Ovary (tissue), 9 donors: ENCODE measurements around the gene YIPF3. TPM values are rescaled to one million over a fixed set of nuclear protein-coding genes. Genes with fewer than 3 reads are reported as not detected.
A peak's percentile ranks its signal among the peaks of the same experiment; 100 is the strongest.

Experiments
- DNase-seq, 5 donors: peaks; one replicate each; pipeline ENCODE4 v3.0.0-alpha.2; 2019 to 2020
- H3K27ac ChIP-seq, 2 donors: fragments of 200-600 bp; one replicate each; pipeline versions ENCODE4 v1.5.1 to v1.8.0; 2019 to 2022
- H3K27me3 ChIP-seq: fragments of 200-600 bp; one replicate; pipeline ENCODE4 v1.8.0; 2022
- H3K36me3 ChIP-seq: fragments of 200-600 bp; sonication (generic); one replicate; pipeline ENCODE4 v1.5.1; 2019
- H3K4me1 ChIP-seq: one replicate; pipeline ENCODE4 v1.8.1; 2013; ENCODE audit warnings: mild to moderate bottlenecking, moderate library complexity; ENCODE audit not compliant: insufficient read depth
- H3K4me3 ChIP-seq: fragments of 200-600 bp; sonication (generic); one replicate; pipeline ENCODE4 v1.5.1; 2017
- H3K9me3 ChIP-seq, 2 donors: fragments of 200-600 bp in 1 of 2; sonication (generic) in 1 of 2; one replicate each; pipeline versions ENCODE4 v1.5.1 to v1.8.1; 2013 to 2019; ENCODE audit warnings: mild to moderate bottlenecking in 1 of 2, moderate library complexity in 1 of 2
- EP300 ChIP-seq: sonication (generic); formaldehyde crosslinking; IDR thresholded peaks from one replicate; pipeline ENCODE4 v1.6.1; 2017; ENCODE audit warnings: antibody characterized with exemption
- POLR2A ChIP-seq: fragments of 450-650 bp; IDR thresholded peaks from one replicate; pipeline ENCODE4 v1.6.1; 2017; ENCODE audit warnings: antibody characterized with exemption, mild to moderate bottlenecking, moderate library complexity
- WGBS, 3 donors: extraction: QIAGEN DNeasy Blood & Tissue Kit in 1 of 3; methylation state at CpG; one replicate each; pipeline versions ENCODE4 v1.1.5 to v1.1.7; 2013 to 2017; 5-methylcytosine and 5-hydroxymethylcytosine counted together
- intact Hi-C, 4 donors: fragments of 100-400 bp; cut with DNase I; formaldehyde crosslinking; loops; one replicate each; pipeline versions ENCODE4 v1.11.0 to v1.15.1; 2022 to 2023
- polyA plus RNA-seq, 2 donors: library from polyadenylated mRNA; stranded (reverse); fragments of 200-250 nt in 1 of 2; fragments of 350-450 nt in 1 of 2; fragmentation: Illumina TruSeq in 1 of 2; extraction: RNeasy Lipid Tissue Mini Kit (QIAGEN cat#74804) in 1 of 2; gene quantifications; one replicate each; pipeline ENCODE4 v1.2.3, GENCODE V29; 2013 to 2014
- total RNA-seq, 7 donors: library from RNA; depleted of rRNA in 2 of 7; stranded (reverse); fragments of >200 nt in 2 of 7; fragmentation: NEBNext Ultra II Directional in 3 of 7; extraction: Animal tissue kit (Norgen Biotek cat#: 25700) in 3 of 7; gene quantifications; one replicate each; pipeline versions ENCODE4 v1.1.0 to v1.2.4, GENCODE V29; 2016 to 2023
- TF ChIP-seq, protein P1 (sequence below), 3 donors: fragments of 450-650 bp in 2 of 3; fragments of 200-600 bp in 1 of 3; IDR thresholded peaks; one replicate each; pipeline versions ENCODE4 v1.5.1 to v1.8.0; 2016 to 2022; ENCODE audit warnings: antibody characterized with exemption in 3 of 3, mild to moderate bottlenecking in 1 of 3
- donor health status: DM: no; HTN: no; CAD: no; lungs with moderate emphysema.
- donor health status: DM: no; HTN: no; CAD: no.
- donor health status: Bipolar disorder and iron deficiency.
- donor health status: DM: yes; HTN: yes; CAD: no.
- donor health status: DM: no; HTN: no; CAD: no.
- donor health status: DM: yes; HTN: yes; CAD: no.

YIPF3 gene
- total and polyA plus RNA-seq, 9 donors, result 47.0 to 143 (median 78.3) TPM

DNA sequence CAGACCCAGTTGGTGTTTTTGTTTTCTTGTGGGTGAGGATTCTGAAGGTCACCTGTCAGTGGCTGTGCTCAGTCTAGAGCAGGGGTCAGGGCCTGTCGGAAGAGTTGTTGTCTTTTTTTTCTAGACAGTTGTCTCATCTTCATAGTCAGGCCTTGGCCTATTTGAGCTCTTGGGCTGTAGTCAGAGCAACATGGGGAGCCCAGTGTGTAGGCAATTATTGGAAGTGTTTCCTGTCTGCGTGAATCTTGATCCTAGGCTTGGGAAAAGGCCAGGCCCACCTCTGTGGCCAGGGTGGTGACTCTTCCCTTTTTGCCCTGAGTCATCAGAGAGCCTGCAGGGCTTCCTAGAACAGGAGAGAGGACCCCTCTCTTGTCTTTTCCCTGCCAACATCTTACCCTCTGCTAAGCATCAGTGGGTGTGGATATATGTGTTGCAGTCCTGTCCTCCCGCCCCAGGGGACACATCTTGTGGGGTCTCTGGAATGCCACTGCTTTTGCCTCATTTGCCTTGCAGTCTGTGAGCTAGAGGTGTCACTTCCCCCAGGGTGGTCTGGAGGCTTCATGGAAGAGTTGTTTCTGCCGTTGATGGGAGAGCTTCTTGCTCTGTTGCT, 28.0 kb downstream of the YIPF3 start:
- no peaks in the 10 kb centered on the region for H3K9me3 ChIP-seq
- TF ChIP-seq EP300 (no peak), POLR2A (no peak)
- TF ChIP-seq, protein P1, sequence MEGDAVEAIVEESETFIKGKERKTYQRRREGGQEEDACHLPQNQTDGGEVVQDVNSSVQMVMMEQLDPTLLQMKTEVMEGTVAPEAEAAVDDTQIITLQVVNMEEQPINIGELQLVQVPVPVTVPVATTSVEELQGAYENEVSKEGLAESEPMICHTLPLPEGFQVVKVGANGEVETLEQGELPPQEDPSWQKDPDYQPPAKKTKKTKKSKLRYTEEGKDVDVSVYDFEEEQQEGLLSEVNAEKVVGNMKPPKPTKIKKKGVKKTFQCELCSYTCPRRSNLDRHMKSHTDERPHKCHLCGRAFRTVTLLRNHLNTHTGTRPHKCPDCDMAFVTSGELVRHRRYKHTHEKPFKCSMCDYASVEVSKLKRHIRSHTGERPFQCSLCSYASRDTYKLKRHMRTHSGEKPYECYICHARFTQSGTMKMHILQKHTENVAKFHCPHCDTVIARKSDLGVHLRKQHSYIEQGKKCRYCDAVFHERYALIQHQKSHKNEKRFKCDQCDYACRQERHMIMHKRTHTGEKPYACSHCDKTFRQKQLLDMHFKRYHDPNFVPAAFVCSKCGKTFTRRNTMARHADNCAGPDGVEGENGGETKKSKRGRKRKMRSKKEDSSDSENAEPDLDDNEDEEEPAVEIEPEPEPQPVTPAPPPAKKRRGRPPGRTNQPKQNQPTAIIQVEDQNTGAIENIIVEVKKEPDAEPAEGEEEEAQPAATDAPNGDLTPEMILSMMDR (IDR thresholded peaks at IDR 0.05), result no peak
- WGBS, 3 donors, result 31 to 53% (median 40%) methylated on average over 4 of the region's 4 CpGs
- no peak overlapping the region for H3K27ac ChIP-seq
- no peak overlapping the region for H3K4me3 ChIP-seq
- no peaks in the 10 kb centered on the region for H3K27me3 ChIP-seq
- H3K36me3 ChIP-seq, result no peaks in the 10 kb centered on the region
- peaks cover 16% of the 10 kb centered on the region for H3K4me1 ChIP-seq
- no peak for DNase-seq
- intact Hi-C loops, result no loop called here

DNA sequence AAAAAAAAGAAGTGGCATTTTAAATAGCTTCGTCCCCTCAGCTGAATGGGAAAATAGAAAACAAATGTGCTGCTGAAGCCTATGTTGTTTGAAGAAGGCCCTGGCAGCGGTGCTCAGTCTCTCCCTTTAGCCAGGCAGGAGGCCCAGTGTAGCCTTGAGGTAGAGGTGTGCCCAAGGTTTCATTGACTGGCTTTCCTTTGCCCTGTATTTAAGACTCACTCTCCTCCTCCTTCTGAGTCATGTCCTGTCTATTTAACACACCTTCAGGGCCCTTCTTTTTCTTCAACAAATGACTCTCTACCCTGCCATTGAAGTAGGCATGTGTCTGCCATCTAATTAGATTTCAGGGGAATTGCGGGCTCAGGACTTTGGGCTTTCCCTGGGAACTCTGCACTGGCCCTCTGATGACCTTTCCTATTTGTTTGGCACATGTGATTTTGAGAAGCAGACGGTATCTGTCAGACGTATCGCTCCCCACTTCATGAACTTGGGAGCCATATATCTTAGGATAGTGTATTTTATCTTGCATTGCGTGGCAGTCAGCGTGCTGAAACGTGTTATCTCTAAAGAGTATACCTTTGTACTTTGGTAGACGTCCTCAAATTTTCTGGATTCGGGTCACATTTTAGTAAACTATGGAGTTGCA, 35.0 kb downstream of the YIPF3 start:
- WGBS, 3 donors, result 91 to 92% (median 91%) methylated on average over 11 of the region's 11 CpGs
- H3K4me3 ChIP-seq, result no peak overlapping the region
- H3K4me1 ChIP-seq, result peaks cover 7% of the 10 kb centered on the region
- no peak overlapping the region for H3K27ac ChIP-seq
- no peak for DNase-seq
- H3K9me3 ChIP-seq, result no peaks in the 10 kb centered on the region
- H3K27me3 ChIP-seq, result no peaks in the 10 kb centered on the region
- TF ChIP-seq POLR2A (no peak), EP300 (no peak)
- TF ChIP-seq, protein P1 (IDR thresholded peaks at IDR 0.05), result no peak
- no peaks in the 10 kb centered on the region for H3K36me3 ChIP-seq
- intact Hi-C loops, result no loop called here

DNA sequence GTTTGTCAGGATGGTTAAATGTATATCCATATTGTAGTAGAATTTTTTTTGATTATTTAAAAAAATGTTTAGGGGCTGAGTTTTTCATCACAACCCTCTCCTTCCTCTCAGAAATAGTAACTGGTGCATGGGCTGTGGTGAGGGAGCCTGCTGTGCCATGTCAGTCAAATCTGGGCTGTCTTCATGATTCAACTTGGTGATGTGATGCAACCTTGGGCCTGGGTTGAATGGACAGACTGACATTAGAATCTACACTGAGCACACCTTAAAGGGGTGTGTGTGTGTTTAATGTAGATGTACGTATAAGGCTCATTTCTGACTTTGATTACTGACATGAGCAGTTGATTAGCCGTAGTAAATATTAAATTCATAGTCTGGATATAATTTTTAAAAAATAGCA, 35.7 kb downstream of the YIPF3 start:
- Histone ChIP-seq H3K27ac (no peak overlapping the region), H3K4me1 (peaks cover 7% of the 10 kb centered on the region), H3K36me3 (no peaks in the 10 kb centered on the region), H3K27me3 (no peaks in the 10 kb centered on the region), H3K9me3 (no peaks in the 10 kb centered on the region), H3K4me3 (no peak overlapping the region)
- WGBS, 3 donors, result 90 to 95% (median 93%) methylated on average over 2 of the region's 2 CpGs
- TF ChIP-seq POLR2A, result no peak
- TF ChIP-seq, protein P1 (IDR thresholded peaks at IDR 0.05), result no peak
- DNase-seq, result no peak
- intact Hi-C loops, result no loop called here

GRCh38 chr6:43478008-43478372, 38.7 kb downstream of the YIPF3 start:
- TF ChIP-seq POLR2A, result no peak
- TF ChIP-seq EP300, result no peak
- TF ChIP-seq, protein P1 (IDR thresholded peaks at IDR 0.05), result no peak
- 13 to 27% (median 19%) methylated on average over 3 of the region's 3 CpGs for WGBS, 3 donors
- no peaks in the 10 kb centered on the region for H3K36me3 ChIP-seq
- intact Hi-C loops, result no loop called here
- H3K27ac ChIP-seq, result peak overlapping the region; percentile 81 to 82
- no peak for DNase-seq
- peaks cover 7% of the 10 kb centered on the region for H3K4me1 ChIP-seq
- peak overlapping the region; percentile 57 for H3K4me3 ChIP-seq
- no peaks in the 10 kb centered on the region for H3K27me3 ChIP-seq
- H3K9me3 ChIP-seq, result no peaks in the 10 kb centered on the region
